Naive thymus-derived CD4-positive, alpha-beta T cell (primary cell): ENCODE data around the gene GNG11. TPM values are rescaled to one million over a fixed set of nuclear protein-coding genes. Genes with fewer than 3 reads are reported as not detected.

Source experiments
- ATAC-seq: fragments of 150-1000 bp; cut with Tn5 transposase; 2 replicates; pipeline ENCODE4 v1.10.0; 2021; ENCODE audit warnings: mild to moderate bottlenecking, moderate library complexity
- CTCF ChIA-PET: fragments of 350-600 bp; sonication (Branson Sonifier 250); formaldehyde crosslinking; loops from one replicate; lab custom pipeline; 2021; ENCODE audit warnings: antibody characterized with exemption; lab: Charles Lee
- POLR2A ChIA-PET: fragments of 350-600 bp; sonication (Branson Sonifier 250); formaldehyde crosslinking; loops from one replicate; lab custom pipeline; 2021; ENCODE audit warnings: antibody characterized with exemption, inconsistent platforms; lab: Charles Lee
- DNase-seq, 9 donors: peaks; one replicate each; pipeline versions ENCODE4 v3.0.0 to v3.0.0-alpha.2; 2020 to 2022; ENCODE audit warnings: mixed read lengths in 1 of 9
- H3K27ac ChIP-seq: one replicate; pipeline ENCODE4 v1.7.0; 2013; ENCODE audit warnings: mild to moderate bottlenecking, low read depth, low read length, moderate library complexity
- H3K27me3 ChIP-seq, 2 donors: one replicate each; pipeline ENCODE4 v1.7.0; 2013; ENCODE audit warnings: low read length in 2 of 2, mild to moderate bottlenecking in 2 of 2, moderate library complexity in 2 of 2; ENCODE audit not compliant: control insufficient read depth in 2 of 2, insufficient read depth in 2 of 2
- H3K36me3 ChIP-seq, 3 experiments: 1 replicate in 2 of 3; 2 replicates in 1 of 3; pipeline ENCODE4 v1.7.0; 2013; ENCODE audit warnings: low read length in 3 of 3, mild to moderate bottlenecking in 3 of 3, moderate library complexity in 1 of 3; ENCODE audit not compliant: insufficient read depth in 3 of 3, control insufficient read depth in 2 of 3
- H3K4me1 ChIP-seq, 2 donors: one replicate each; pipeline ENCODE4 v1.7.0; 2013; ENCODE audit warnings: low read length in 2 of 2, mild to moderate bottlenecking in 2 of 2, moderate library complexity in 1 of 2; ENCODE audit not compliant: control insufficient read depth in 2 of 2, insufficient read depth in 2 of 2
- H3K4me3 ChIP-seq: 2 replicates; pipeline ENCODE4 v1.7.0; 2013; ENCODE audit warnings: mild to moderate bottlenecking, low read length
- H3K9me3 ChIP-seq, 3 experiments: 1 replicate in 2 of 3; 2 replicates in 1 of 3; pipeline ENCODE4 v1.7.0; 2013; ENCODE audit warnings: low read length in 3 of 3; ENCODE audit not compliant: control insufficient read depth in 2 of 3
- H3K27ac Mint-ChIP-seq, 9 donors: one replicate each; pipeline ENCODE4 v1.8.0; 2020 to 2022; ENCODE audit warnings: mixed read lengths in 9 of 9, mild to moderate bottlenecking in 8 of 9, moderate library complexity in 5 of 9, inconsistent platforms in 2 of 9
- H3K27me3 Mint-ChIP-seq, 5 donors: one replicate each; pipeline ENCODE4 v1.8.0; 2021 to 2022; ENCODE audit warnings: mixed read lengths in 5 of 5, mild to moderate bottlenecking in 1 of 5
- H3K36me3 Mint-ChIP-seq, 5 donors: one replicate each; pipeline ENCODE4 v1.8.0; 2020 to 2022; ENCODE audit warnings: mixed read lengths in 5 of 5, mild to moderate bottlenecking in 3 of 5, inconsistent platforms in 1 of 5
- H3K4me1 Mint-ChIP-seq, 7 donors: one replicate each; pipeline ENCODE4 v1.8.0; 2020 to 2022; ENCODE audit warnings: mixed read lengths in 7 of 7, mild to moderate bottlenecking in 3 of 7, inconsistent platforms in 1 of 7
- H3K4me3 Mint-ChIP-seq, 10 donors: one replicate each; pipeline ENCODE4 v1.8.0; 2020 to 2022; ENCODE audit warnings: mild to moderate bottlenecking in 10 of 10, mixed read lengths in 10 of 10, moderate library complexity in 6 of 10, inconsistent platforms in 2 of 10
- H3K9me3 Mint-ChIP-seq, 11 donors: one replicate each; pipeline ENCODE4 v1.8.0; 2020 to 2022; ENCODE audit warnings: mixed read lengths in 11 of 11, mild to moderate bottlenecking in 4 of 11, inconsistent platforms in 1 of 11, moderate library complexity in 1 of 11
- intact Hi-C, 2 donors: fragments of 100-400 bp; cut with micrococcal nuclease; formaldehyde crosslinking; loops; one replicate each; pipeline ENCODE4 v1.15.1; 2023
- polyA plus RNA-seq, 2 donors: library from polyadenylated mRNA; unstranded; fragments of 300-500 nt; fragmentation: Illumina TruSeq; gene quantifications; one replicate each; pipeline ENCODE4 v1.2.3, GENCODE V29; 2021
- total RNA-seq, 6 experiments: library from RNA in 5 of 6; stranded (reverse) in 5 of 6; gene quantifications; 1 replicate in 5 of 6; 2 replicates in 1 of 6; pipeline ENCODE4 v1.2.3 and lab custom pipeline; 2021 to 2026

The GNG11 gene
- total and polyA plus RNA-seq, 7 experiments from 2014 or later, result 0.96 TPM; not detected in 6

DNA sequence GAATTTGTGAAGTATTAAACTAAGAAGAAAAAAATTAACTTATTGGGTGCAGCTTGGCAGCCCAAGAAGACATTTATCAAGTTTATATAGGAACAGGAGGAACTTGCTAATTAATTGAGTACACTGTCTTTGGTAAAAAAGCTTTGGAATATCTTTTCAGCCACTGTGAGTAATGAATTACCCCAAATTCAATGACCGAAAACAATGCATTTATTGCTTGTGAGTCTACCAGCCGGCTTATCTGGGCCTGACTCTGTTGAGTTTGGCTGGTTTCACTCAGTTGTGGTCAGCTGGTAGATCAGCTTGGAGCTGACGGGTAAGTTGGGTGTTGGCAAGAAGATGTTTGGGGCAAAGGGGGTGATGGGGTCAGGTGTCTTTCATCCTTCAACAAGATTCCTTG lies 11.6 kb downstream of the GNG11 start:
- no peaks in the 10 kb centered on the region for H3K9me3 ChIP-seq
- DNase-seq (no peak), ATAC-seq (no peak)
- ChIA-PET POLR2A (no interaction called here), CTCF (no interaction called here)
- Mint-ChIP-seq H3K4me1 (no peaks in the 10 kb centered on the region), H3K4me3 (no peak overlapping the region), H3K27ac (no peak overlapping the region), H3K9me3 (peaks cover 0 to 5% (median 1%) of the 10 kb centered on the region in 11 donors), H3K36me3 (no peaks in the 10 kb centered on the region), H3K27me3 (peaks cover 5 to 39% (median 17%) of the 10 kb centered on the region in 5 donors)
- H3K27me3 ChIP-seq, result no peaks in the 10 kb centered on the region
- intact Hi-C loops, result no loop called here
- no peaks in the 10 kb centered on the region for H3K36me3 ChIP-seq
- H3K4me1 ChIP-seq, result no peaks in the 10 kb centered on the region
- no peak overlapping the region for H3K4me3 ChIP-seq
- no peak overlapping the region for H3K27ac ChIP-seq

- Histone ChIP-seq H3K36me3 (no peaks in the 10 kb centered on the region), H3K9me3 (no peaks in the 10 kb centered on the region), H3K4me3 (no peak overlapping the region), H3K27ac (no peak overlapping the region), H3K4me1 (no peaks in the 10 kb centered on the region), H3K27me3 (no peaks in the 10 kb centered on the region)
- H3K4me1 Mint-ChIP-seq, result no peaks in the 10 kb centered on the region
- ATAC-seq (no peak), DNase-seq (no peak)
- intact Hi-C loops, result no loop called here
- H3K36me3 Mint-ChIP-seq, result no peaks in the 10 kb centered on the region
- H3K27me3 Mint-ChIP-seq, result peaks cover 4 to 43% (median 18%) of the 10 kb centered on the region in 5 donors
- H3K27ac Mint-ChIP-seq, result no peak overlapping the region
- no peak overlapping the region for H3K4me3 Mint-ChIP-seq
- peaks cover 0 to 5% (median under 1%) of the 10 kb centered on the region in 11 donors for H3K9me3 Mint-ChIP-seq
- POLR2A ChIA-PET, result no interaction called here
- CTCF ChIA-PET, result no interaction called here
Observed at GRCh38 chr7:93935102-93935501, 13.6 kb downstream of the GNG11 start.

DNA sequence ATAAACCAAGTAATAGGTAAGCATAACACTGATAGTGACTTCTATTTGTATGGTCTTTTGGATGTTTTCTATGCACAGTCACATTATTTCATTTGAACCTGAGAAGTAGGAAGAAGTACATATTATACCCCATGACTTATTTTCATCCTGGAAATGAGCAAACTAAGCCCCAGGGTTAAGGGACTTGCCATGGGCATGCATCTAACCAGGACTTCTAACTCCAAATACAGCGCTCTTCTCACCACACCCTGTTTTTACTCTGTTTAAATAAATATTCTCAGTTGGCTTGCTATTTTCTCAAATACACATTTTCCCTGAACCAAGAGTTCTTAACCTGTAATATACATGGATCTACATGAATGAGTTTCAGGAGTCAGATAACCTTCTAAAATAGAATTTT lies 16.3 kb downstream of the GNG11 start:
- DNase-seq (no peak), ATAC-seq (no peak)
- H3K27me3 Mint-ChIP-seq, result peaks cover 0 to 40% (median 15%) of the 10 kb centered on the region in 5 donors
- no peaks in the 10 kb centered on the region for H3K4me1 Mint-ChIP-seq
- Histone ChIP-seq H3K27me3 (no peaks in the 10 kb centered on the region), H3K27ac (no peak overlapping the region), H3K4me1 (no peaks in the 10 kb centered on the region), H3K4me3 (no peak overlapping the region), H3K36me3 (no peaks in the 10 kb centered on the region), H3K9me3 (no peaks in the 10 kb centered on the region)
- H3K27ac Mint-ChIP-seq, result no peak overlapping the region
- ChIA-PET POLR2A (no interaction called here), CTCF (interaction anchor here (0.6 kb wide), 1 partner anchor 1679 kb away, joined by 3 read pairs; no protein-coding TSS in a partner anchor)
- peaks cover 0 to 5% (median 0%) of the 10 kb centered on the region in 11 donors for H3K9me3 Mint-ChIP-seq
- no peaks in the 10 kb centered on the region for H3K36me3 Mint-ChIP-seq
- no peak overlapping the region for H3K4me3 Mint-ChIP-seq
- intact Hi-C loops, result no loop called here

DNA sequence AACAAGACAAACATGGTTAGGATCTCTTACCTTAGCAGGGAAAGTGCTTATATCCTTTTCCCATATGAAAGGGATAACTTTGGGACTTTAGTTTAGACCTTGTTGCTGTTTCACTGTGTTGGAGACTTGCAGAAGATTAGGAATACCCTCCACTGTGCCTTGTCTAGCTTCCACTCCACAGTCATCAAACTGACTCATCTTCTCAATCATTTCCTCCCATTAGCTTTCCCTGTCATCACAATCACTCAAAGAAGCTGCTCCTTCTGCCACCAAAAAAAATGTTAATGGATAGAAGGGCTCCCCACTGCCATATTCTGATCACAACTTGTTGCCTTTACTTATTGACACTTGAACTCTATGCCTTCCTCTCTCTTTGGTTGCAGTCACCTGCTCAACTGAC lies 16.8 kb downstream of the GNG11 start:
- no peak overlapping the region for H3K4me3 Mint-ChIP-seq
- Histone ChIP-seq H3K27ac (no peak overlapping the region), H3K4me1 (no peaks in the 10 kb centered on the region), H3K4me3 (no peak overlapping the region), H3K9me3 (no peaks in the 10 kb centered on the region), H3K27me3 (no peaks in the 10 kb centered on the region), H3K36me3 (no peaks in the 10 kb centered on the region)
- H3K27ac Mint-ChIP-seq, result no peak overlapping the region
- ChIA-PET CTCF (interaction anchor here (0.6 kb wide), 1 partner anchor 1678 kb away, joined by 3 read pairs; no protein-coding TSS in a partner anchor), POLR2A (no interaction called here)
- DNase-seq, result no peak
- intact Hi-C loops, result no loop called here
- H3K36me3 Mint-ChIP-seq, result no peaks in the 10 kb centered on the region
- ATAC-seq, result no peak
- H3K9me3 Mint-ChIP-seq, result peaks cover 0 to 5% (median 0%) of the 10 kb centered on the region in 11 donors
- H3K4me1 Mint-ChIP-seq, result no peaks in the 10 kb centered on the region
- peaks cover 2 to 38% (median 10%) of the 10 kb centered on the region in 5 donors for H3K27me3 Mint-ChIP-seq

- no peak for ATAC-seq
- no peaks in the 10 kb centered on the region for H3K36me3 Mint-ChIP-seq
- CTCF ChIA-PET, result no interaction called here
Observed at GRCh38 chr7:93941945-93942344, 20.4 kb downstream of the GNG11 start.

GRCh38 chr7:93943816-93944540 lies 22.4 kb downstream of the GNG11 start:
- no peak overlapping the region for H3K4me3 Mint-ChIP-seq
- no peaks in the 10 kb centered on the region for H3K9me3 ChIP-seq
- no peaks in the 10 kb centered on the region for H3K36me3 Mint-ChIP-seq
- POLR2A ChIA-PET, result no interaction called here
- no peaks in the 10 kb centered on the region for H3K4me1 ChIP-seq
- no peak overlapping the region for H3K27ac Mint-ChIP-seq
- H3K27ac ChIP-seq, result no peak overlapping the region
- ATAC-seq, result no peak
- H3K4me3 ChIP-seq, result no peak overlapping the region
- H3K27me3 ChIP-seq, result no peaks in the 10 kb centered on the region
- CTCF ChIA-PET, result no interaction called here
- DNase-seq, result no peak
- intact Hi-C loops, result no loop called here
- no peaks in the 10 kb centered on the region for H3K36me3 ChIP-seq
- peaks cover 0 to 2% (median 0%) of the 10 kb centered on the region in 11 donors for H3K9me3 Mint-ChIP-seq
- H3K27me3 Mint-ChIP-seq, result peaks cover 4 to 18% (median 10%) of the 10 kb centered on the region in 5 donors
- no peaks in the 10 kb centered on the region for H3K4me1 Mint-ChIP-seq

More at GRCh38 chr7:93941945-93942344, 20.4 kb downstream of the GNG11 start:
- Histone ChIP-seq H3K4me1 (no peaks in the 10 kb centered on the region), H3K9me3 (no peaks in the 10 kb centered on the region), H3K4me3 (no peak overlapping the region), H3K36me3 (no peaks in the 10 kb centered on the region), H3K27ac (no peak overlapping the region), H3K27me3 (no peaks in the 10 kb centered on the region)
- H3K27ac Mint-ChIP-seq, result no peak overlapping the region
- intact Hi-C loops, result no loop called here
- POLR2A ChIA-PET, result no interaction called here
- H3K4me3 Mint-ChIP-seq, result no peak overlapping the region
- H3K9me3 Mint-ChIP-seq, result peaks cover 0 to 4% (median 0%) of the 10 kb centered on the region in 11 donors
- no peaks in the 10 kb centered on the region for H3K4me1 Mint-ChIP-seq
- H3K27me3 Mint-ChIP-seq, result peaks cover 7 to 28% (median 9%) of the 10 kb centered on the region in 5 donors
- DNase-seq, result no peak

GRCh38 chr7:93944673-93945072 lies 23.1 kb downstream of the GNG11 start:
- H3K9me3 ChIP-seq, result no peaks in the 10 kb centered on the region

More at GRCh38 chr7:93944673-93945072, 23.1 kb downstream of the GNG11 start:
- Mint-ChIP-seq H3K27me3 (peaks cover 7 to 17% (median 9%) of the 10 kb centered on the region in 5 donors), H3K4me3 (no peak overlapping the region), H3K4me1 (no peaks in the 10 kb centered on the region), H3K36me3 (no peaks in the 10 kb centered on the region), H3K27ac (no peak overlapping the region), H3K9me3 (peaks cover 0 to 2% (median 0%) of the 10 kb centered on the region in 11 donors)
- no peak for DNase-seq
- ChIA-PET CTCF (no interaction called here), POLR2A (no interaction called here)
- Histone ChIP-seq H3K36me3 (no peaks in the 10 kb centered on the region), H3K27ac (no peak overlapping the region), H3K4me1 (no peaks in the 10 kb centered on the region), H3K4me3 (no peak overlapping the region), H3K27me3 (no peaks in the 10 kb centered on the region)
- ATAC-seq, result no peak
- intact Hi-C loops, result no loop called here
